Measurements from ENCODE around the gene RGS19. TPM values are rescaled to one million over a fixed set of nuclear protein-coding genes. Genes with fewer than 3 reads are reported as not detected.

Gene RGS19
- total and polyA plus RNA-seq, 4 donors, result 4.9 to 12.9 (median 6.3) TPM

DNA sequence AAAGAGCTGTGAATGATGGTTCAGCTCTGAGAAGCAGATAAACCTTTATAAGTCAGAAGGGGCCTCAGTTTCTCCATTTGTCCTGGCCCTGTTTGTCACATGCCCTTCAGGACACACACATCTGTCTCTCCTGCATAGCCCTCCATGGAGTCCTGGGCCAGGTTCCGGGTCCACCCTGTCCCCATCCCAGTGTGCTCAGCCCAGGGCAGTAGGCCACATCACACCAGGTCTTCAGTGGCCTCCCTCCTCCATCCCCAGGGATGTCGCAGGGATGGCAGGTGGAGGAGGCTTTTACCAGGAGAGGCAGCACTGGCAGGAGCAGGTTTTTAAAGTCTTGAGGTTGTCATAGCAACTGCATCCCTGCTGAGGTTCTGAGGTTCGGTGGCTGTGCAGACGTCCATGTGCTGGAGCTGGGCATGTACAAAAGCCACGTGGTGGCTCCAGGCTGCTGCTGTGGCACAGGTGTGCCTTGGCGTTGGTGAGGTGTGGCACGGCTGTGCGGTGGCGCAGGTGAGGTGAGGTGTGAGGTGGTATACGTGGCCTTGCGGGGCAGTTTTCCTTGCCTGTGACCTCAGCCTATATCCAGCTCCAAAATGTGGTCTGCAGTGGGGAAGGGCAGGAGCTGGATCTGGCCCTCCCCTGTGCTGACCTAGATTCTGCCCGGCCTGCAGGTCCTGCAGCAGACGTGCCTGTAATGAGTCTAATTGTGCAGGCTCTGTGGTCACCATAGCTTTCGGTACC is 36.0 kb upstream of the RGS19 start:
- Histone ChIP-seq H3K27me3 (ENCODE audit: control insufficient read depth in 4 of 4, insufficient read depth in 4 of 4, low read length in 3 of 4) (no peaks in the 10 kb centered on the region), H3K27ac (ENCODE audit: low read depth in 1 of 2, low read length in 2 of 2) (no peak overlapping the region), H3K4me1 (ENCODE audit: control insufficient read depth in 4 of 4, insufficient read depth in 4 of 4, low read length in 3 of 4) (peaks cover 0 to 3% (median under 1%) of the 10 kb centered on the region in 4 donors), H3K4me3 (ENCODE audit: low read depth in 1 of 3, low read length in 3 of 3) (no peak overlapping the region), H3K9me3 (ENCODE audit: control insufficient read depth in 4 of 4, low read length in 3 of 4) (no peaks in the 10 kb centered on the region), H3K36me3 (ENCODE audit: control insufficient read depth in 4 of 4, insufficient read depth in 3 of 4, low read depth in 1 of 4, low read length in 3 of 4) (no peaks in the 10 kb centered on the region), H3K9ac (ENCODE audit: low read depth in 1 of 2, low read length in 2 of 2) (no peak overlapping the region)
- TF ChIP-seq, protein P1, sequence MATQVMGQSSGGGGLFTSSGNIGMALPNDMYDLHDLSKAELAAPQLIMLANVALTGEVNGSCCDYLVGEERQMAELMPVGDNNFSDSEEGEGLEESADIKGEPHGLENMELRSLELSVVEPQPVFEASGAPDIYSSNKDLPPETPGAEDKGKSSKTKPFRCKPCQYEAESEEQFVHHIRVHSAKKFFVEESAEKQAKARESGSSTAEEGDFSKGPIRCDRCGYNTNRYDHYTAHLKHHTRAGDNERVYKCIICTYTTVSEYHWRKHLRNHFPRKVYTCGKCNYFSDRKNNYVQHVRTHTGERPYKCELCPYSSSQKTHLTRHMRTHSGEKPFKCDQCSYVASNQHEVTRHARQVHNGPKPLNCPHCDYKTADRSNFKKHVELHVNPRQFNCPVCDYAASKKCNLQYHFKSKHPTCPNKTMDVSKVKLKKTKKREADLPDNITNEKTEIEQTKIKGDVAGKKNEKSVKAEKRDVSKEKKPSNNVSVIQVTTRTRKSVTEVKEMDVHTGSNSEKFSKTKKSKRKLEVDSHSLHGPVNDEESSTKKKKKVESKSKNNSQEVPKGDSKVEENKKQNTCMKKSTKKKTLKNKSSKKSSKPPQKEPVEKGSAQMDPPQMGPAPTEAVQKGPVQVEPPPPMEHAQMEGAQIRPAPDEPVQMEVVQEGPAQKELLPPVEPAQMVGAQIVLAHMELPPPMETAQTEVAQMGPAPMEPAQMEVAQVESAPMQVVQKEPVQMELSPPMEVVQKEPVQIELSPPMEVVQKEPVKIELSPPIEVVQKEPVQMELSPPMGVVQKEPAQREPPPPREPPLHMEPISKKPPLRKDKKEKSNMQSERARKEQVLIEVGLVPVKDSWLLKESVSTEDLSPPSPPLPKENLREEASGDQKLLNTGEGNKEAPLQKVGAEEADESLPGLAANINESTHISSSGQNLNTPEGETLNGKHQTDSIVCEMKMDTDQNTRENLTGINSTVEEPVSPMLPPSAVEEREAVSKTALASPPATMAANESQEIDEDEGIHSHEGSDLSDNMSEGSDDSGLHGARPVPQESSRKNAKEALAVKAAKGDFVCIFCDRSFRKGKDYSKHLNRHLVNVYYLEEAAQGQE (IDR thresholded peaks at IDR 0.05), result no peak
- TF ChIP-seq, protein P2, sequence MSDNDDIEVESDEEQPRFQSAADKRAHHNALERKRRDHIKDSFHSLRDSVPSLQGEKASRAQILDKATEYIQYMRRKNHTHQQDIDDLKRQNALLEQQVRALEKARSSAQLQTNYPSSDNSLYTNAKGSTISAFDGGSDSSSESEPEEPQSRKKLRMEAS (IDR thresholded peaks at IDR 0.05), result no peak
- no peak for TF ChIP-seq YY1 (IDR thresholded peaks at IDR 0.05)
- no peak for TF ChIP-seq RXRA (IDR thresholded peaks at IDR 0.05)
- TF ChIP-seq JUND (IDR thresholded peaks at IDR 0.05), result no peak
- TF ChIP-seq HNF4G (IDR thresholded peaks at IDR 0.05), result no peak
- no peak for DNase-seq (ENCODE audit: low spot score)
- WGBS, result 82% methylated on average over 14 of the region's 14 CpGs

DNA sequence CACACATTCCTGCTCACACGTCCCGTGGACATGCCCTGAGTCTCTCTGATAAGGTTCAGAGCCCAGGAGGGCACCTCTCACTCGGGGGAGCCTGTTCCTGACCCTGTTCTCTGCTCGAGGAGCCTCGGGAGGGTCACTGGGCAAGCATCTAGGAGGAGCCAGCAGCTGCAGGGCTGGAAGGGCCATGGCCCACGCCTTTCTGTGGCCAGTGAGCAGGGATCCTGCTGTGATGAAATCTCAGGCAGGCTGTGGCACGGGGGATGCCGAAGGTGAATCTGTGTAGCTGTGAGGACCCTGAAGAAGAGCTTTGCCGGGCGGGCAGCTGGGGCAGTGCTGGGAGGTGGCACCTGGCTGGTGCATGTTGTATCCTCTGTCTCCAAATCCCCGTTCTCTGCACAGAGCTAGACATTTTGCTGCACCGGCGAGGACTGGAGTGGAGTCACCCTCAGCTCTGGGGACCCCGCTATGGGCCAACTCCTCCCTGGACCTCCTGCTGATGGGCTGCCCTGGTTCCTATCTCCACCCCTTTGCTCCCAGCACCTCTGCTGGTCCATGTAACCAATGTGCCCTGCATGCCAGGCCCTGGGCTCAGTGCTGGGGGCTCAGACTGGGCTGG is 35.1 kb upstream of the RGS19 start:
- Histone ChIP-seq H3K4me3 (ENCODE audit: low read depth in 1 of 3, low read length in 3 of 3) (no peak overlapping the region), H3K27me3 (ENCODE audit: control insufficient read depth in 4 of 4, insufficient read depth in 4 of 4, low read length in 3 of 4) (no peaks in the 10 kb centered on the region), H3K4me1 (ENCODE audit: control insufficient read depth in 4 of 4, insufficient read depth in 4 of 4, low read length in 3 of 4) (no peaks in the 10 kb centered on the region), H3K36me3 (ENCODE audit: control insufficient read depth in 4 of 4, insufficient read depth in 3 of 4, low read depth in 1 of 4, low read length in 3 of 4) (no peaks in the 10 kb centered on the region), H3K9me3 (ENCODE audit: control insufficient read depth in 4 of 4, low read length in 3 of 4) (no peaks in the 10 kb centered on the region), H3K27ac (ENCODE audit: low read depth in 1 of 2, low read length in 2 of 2) (no peak overlapping the region), H3K9ac (ENCODE audit: low read depth in 1 of 2, low read length in 2 of 2) (no peak overlapping the region)
- TF ChIP-seq, protein P3, sequence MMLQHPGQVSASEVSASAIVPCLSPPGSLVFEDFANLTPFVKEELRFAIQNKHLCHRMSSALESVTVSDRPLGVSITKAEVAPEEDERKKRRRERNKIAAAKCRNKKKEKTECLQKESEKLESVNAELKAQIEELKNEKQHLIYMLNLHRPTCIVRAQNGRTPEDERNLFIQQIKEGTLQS (IDR thresholded peaks at IDR 0.05), result no peak
- no peak for TF ChIP-seq FOXA1 (IDR thresholded peaks at IDR 0.05)
- TF ChIP-seq, protein P4, sequence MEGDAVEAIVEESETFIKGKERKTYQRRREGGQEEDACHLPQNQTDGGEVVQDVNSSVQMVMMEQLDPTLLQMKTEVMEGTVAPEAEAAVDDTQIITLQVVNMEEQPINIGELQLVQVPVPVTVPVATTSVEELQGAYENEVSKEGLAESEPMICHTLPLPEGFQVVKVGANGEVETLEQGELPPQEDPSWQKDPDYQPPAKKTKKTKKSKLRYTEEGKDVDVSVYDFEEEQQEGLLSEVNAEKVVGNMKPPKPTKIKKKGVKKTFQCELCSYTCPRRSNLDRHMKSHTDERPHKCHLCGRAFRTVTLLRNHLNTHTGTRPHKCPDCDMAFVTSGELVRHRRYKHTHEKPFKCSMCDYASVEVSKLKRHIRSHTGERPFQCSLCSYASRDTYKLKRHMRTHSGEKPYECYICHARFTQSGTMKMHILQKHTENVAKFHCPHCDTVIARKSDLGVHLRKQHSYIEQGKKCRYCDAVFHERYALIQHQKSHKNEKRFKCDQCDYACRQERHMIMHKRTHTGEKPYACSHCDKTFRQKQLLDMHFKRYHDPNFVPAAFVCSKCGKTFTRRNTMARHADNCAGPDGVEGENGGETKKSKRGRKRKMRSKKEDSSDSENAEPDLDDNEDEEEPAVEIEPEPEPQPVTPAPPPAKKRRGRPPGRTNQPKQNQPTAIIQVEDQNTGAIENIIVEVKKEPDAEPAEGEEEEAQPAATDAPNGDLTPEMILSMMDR (IDR thresholded peaks at IDR 0.05; ENCODE audit: low read depth, low read length, missing input control), result no peak
- TF ChIP-seq HNF4A (conservative IDR thresholded peaks at IDR 0.05), result no peak
- TF ChIP-seq TAF1 (conservative IDR thresholded peaks at IDR 0.05), result no peak
- no peak for TF ChIP-seq GABPA (IDR thresholded peaks at IDR 0.05 in 1 of 2, conservative IDR thresholded peaks at IDR 0.05 in 1 of 2)
- TF ChIP-seq NR2F2 (IDR thresholded peaks at IDR 0.05), result no peak
- no peak for TF ChIP-seq JUND (IDR thresholded peaks at IDR 0.05)
- TF ChIP-seq, protein P1 (IDR thresholded peaks at IDR 0.05), result no peak
- TF ChIP-seq, protein P2 (IDR thresholded peaks at IDR 0.05), result no peak
- no peak for TF ChIP-seq HNF4G (IDR thresholded peaks at IDR 0.05)
- 81% methylated on average over 14 of the region's 14 CpGs for WGBS
- no peak for DNase-seq (ENCODE audit: low spot score)

Data from liver (tissue), 9 donors.